GM12873 (cell line): Measurements from ENCODE around the gene ATP6V0D1.

Source experiments
- CTCF ChIP-seq: IDR thresholded peaks from 2 replicates; pipeline ENCODE4 v1.5.1; 2012; ENCODE audit warnings: low read depth, mild to moderate bottlenecking, moderate library complexity, low read length, control low read depth; ENCODE audit not compliant: insufficient read depth; ENCODE audit errors: missing control alignments

The ATP6V0D1 gene

GRCh38 chr16:67466581-67466980 is 14.4 kb downstream of the ATP6V0D1 start:
- TF ChIP-seq CTCF, result no peak

GRCh38 chr16:67464565-67464964 is 16.4 kb downstream of the ATP6V0D1 start:
- TF ChIP-seq CTCF, result no peak

GRCh38 chr16:67463691-67464090 is 17.3 kb downstream of the ATP6V0D1 start:
- no peak for TF ChIP-seq CTCF

GRCh38 chr16:67463059-67463458 is 17.9 kb downstream of the ATP6V0D1 start:
- TF ChIP-seq CTCF, result no peak

GRCh38 chr16:67462279-67462655 is 18.7 kb downstream of the ATP6V0D1 start:
- TF ChIP-seq CTCF, result no peak

- TF ChIP-seq CTCF, result no peak
These were observed 19.2 kb downstream of the ATP6V0D1 start for GRCh38 chr16:67461600-67462278.

- TF ChIP-seq CTCF, result no peak
These were observed 20.0 kb downstream of the ATP6V0D1 start for GRCh38 chr16:67460961-67461360.

GRCh38 chr16:67460168-67460567 is 20.8 kb downstream of the ATP6V0D1 start:
- TF ChIP-seq CTCF, result no peak
